Measurements from ENCODE around the gene DVL3. TPM values are rescaled to one million over a fixed set of nuclear protein-coding genes. Genes with fewer than 3 reads are reported as not detected.

Gene DVL3
- total and polyA plus RNA-seq, 10 of the 15 experiments (the other 5 are each of a cell fraction or from before 2014, with no cell fraction given): 2.2 to 39.7 (median 14.5) TPM

- no peak for DNase-seq (ENCODE audit: low read depth, low spot score)
- H3K9ac ChIP-seq (ENCODE audit: control insufficient read depth, insufficient read depth, low read length): peak overlapping the region; percentile 94
- peak; percentile 4; the same call in 1 of the 3 replicates for ATAC-seq
- ChIA-PET RAD21 (ENCODE audit: unreplicated experiment) (interaction anchor here (1.4 to 2.6 kb wide), 2 partner anchors 20 to 92 kb away, joined by 3 to 10 read pairs; partner anchors contain the start of gene DVL3), CTCF (interaction anchor here (1.5 kb wide), 1 partner anchor 240 kb away, joined by 3 read pairs; no protein-coding TSS in a partner anchor), POLR2A (no interaction called here), SMC1A (ENCODE audit: uncharacterized antibody, unreplicated experiment) (interaction anchor here (1.4 kb wide), 1 partner anchor 9 kb away, joined by 5 read pairs; no protein-coding TSS in a partner anchor)
- no peaks in the 10 kb centered on the region for H3K27me3 ChIP-seq (replicated peaks in 1 of 2; ENCODE audit: control insufficient read depth in 2 of 2, insufficient read depth in 2 of 2, low read length in 1 of 2)
- peaks cover 45% of the 10 kb centered on the region for H3K79me2 ChIP-seq (ENCODE audit: control insufficient read depth, insufficient read depth, low read length)
- peaks cover 0 to 4% of the 10 kb centered on the region in 2 experiments; a peak in 3 of 4 replicates for H3K36me3 ChIP-seq (ENCODE audit: control insufficient read depth in 2 of 2, insufficient read depth in 2 of 2, low read length in 1 of 2)
- intact Hi-C loops (cut with micrococcal nuclease; ENCODE audit: unreplicated experiment) (loop anchor here (1.0 to 10.0 kb wide), 4 partner anchors 38 to 241 kb away; partner anchors contain the start of genes ABCF3, ALG3, AP2M1 and EEF1AKMT4), in situ Hi-C loops (cut with MboI) (no loop called here)
- peaks cover 4% of the 10 kb centered on the region; the same call in 1 of the 2 replicates for H3K4me1 ChIP-seq (ENCODE audit: control insufficient read depth, insufficient read depth, low read length)
- peak overlapping the region; percentile 95 for H3K4me3 ChIP-seq
- no peak for FAIRE-seq
- no TSS peak for BruUV-seq (replicated peaks)
- peak overlapping the region; percentile 84 for H3K27ac ChIP-seq (ENCODE audit: control insufficient read depth, insufficient read depth)
- peak overlapping the region; percentile 91 for H3K4me2 ChIP-seq (ENCODE audit: control insufficient read depth, insufficient read depth)
- peak overlapping the region; percentile 98 for H2AFZ ChIP-seq (ENCODE audit: control insufficient read depth, low read depth, low read length)
- H3K9me3 ChIP-seq (replicated peaks; ENCODE audit: control insufficient read depth, insufficient read depth, low read length): no peaks in the 10 kb centered on the region
- TF ChIP-seq, protein P1, sequence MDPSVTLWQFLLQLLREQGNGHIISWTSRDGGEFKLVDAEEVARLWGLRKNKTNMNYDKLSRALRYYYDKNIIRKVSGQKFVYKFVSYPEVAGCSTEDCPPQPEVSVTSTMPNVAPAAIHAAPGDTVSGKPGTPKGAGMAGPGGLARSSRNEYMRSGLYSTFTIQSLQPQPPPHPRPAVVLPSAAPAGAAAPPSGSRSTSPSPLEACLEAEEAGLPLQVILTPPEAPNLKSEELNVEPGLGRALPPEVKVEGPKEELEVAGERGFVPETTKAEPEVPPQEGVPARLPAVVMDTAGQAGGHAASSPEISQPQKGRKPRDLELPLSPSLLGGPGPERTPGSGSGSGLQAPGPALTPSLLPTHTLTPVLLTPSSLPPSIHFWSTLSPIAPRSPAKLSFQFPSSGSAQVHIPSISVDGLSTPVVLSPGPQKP (IDR thresholded peaks at IDR 0.05; ENCODE audit: low read depth, low read length): no peak
- TF ChIP-seq BCL11A (IDR thresholded peaks at IDR 0.05; ENCODE audit: low read depth, low read length): no peak
- TF ChIP-seq RELB (IDR thresholded peaks at IDR 0.05; ENCODE audit: low read depth): no peak
- TF ChIP-seq TBL1XR1 (IDR thresholded peaks at IDR 0.05; ENCODE audit: low read depth, low read length): no peak
- TF ChIP-seq HCFC1 (IDR thresholded peaks at IDR 0.05; ENCODE audit: low read length): no peak
- no peak for TF ChIP-seq MEF2B (IDR thresholded peaks at IDR 0.05; ENCODE audit: partially characterized antibody, poor library complexity, severe bottlenecking)
- H4K20me1 ChIP-seq (ENCODE audit: control insufficient read depth, insufficient read depth): no peaks in the 10 kb centered on the region
- 0% methylated on average over 9 of the region's 9 CpGs for WGBS (ENCODE audit: insufficient coverage, insufficient replicate concordance, low lambda C conversion rate, missing lambda C conversion rate)
Measured at GRCh38 chr3:184135911-184136260, 19.3 kb upstream of the DVL3 start.
